SH-SY5Y (cell line): ENCODE measurements around the gene ROR1.

ENCODE experiments used
- GATA2 ChIP-seq: IDR thresholded peaks from 2 replicates; pipeline ENCODE4 v1.6.1; 2011; ENCODE audit warnings: mild to moderate bottlenecking, low read depth, low read length
- GATA3 ChIP-seq: IDR thresholded peaks from 2 replicates; pipeline ENCODE4 v1.6.1; 2011; ENCODE audit warnings: low read depth, mild to moderate bottlenecking, low read length, moderate library complexity

DNA sequence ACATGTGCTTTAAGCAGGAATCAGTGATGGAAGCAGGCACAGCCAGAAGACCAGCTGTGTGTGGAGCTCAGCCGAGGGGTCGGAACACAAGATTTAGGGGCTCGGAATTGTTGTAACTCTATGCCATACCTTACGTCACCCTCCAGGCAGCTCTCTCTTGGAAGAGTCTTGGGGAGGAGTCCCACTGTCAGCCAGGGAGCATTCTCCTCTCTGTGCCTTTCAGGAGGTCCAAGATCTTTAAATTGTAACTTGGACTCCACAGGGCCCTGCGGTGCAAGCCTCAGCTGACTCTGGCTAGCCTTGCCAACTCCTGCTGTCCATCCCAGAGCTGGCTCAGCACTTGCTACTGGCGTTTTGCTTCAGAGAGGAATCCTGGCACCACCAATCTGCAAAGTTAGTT is 26.4 kb upstream of the ROR1 start:
- TF ChIP-seq GATA2 (no peak), GATA3 (no peak)
